Liver (tissue), 9 donors: ENCODE data around the gene NTPCR. TPM values are rescaled to one million over a fixed set of nuclear protein-coding genes. Genes with fewer than 3 reads are reported as not detected.

ENCODE experiments used
- DNase-seq: peaks from one replicate; pipeline ENCODE4 v3.0.0-alpha.2; 2017; ENCODE audit warnings: low spot score
- H3K27ac ChIP-seq, 2 donors: one replicate each; pipeline ENCODE4 v1.7.0; 2013; ENCODE audit warnings: inconsistent platforms in 2 of 2, low read length in 2 of 2, control low read depth in 1 of 2, low read depth in 1 of 2, mild to moderate bottlenecking in 1 of 2
- H3K27me3 ChIP-seq, 4 donors: one replicate each; pipeline versions ENCODE4 v1.6.1 to v1.7.0; 2013; ENCODE audit warnings: low read length in 3 of 4, inconsistent platforms in 1 of 4, mild to moderate bottlenecking in 1 of 4, moderate library complexity in 1 of 4; ENCODE audit not compliant: control insufficient read depth in 4 of 4, insufficient read depth in 4 of 4
- H3K36me3 ChIP-seq, 4 donors: one replicate each; pipeline versions ENCODE4 v1.6.1 to v1.7.0; 2013; ENCODE audit warnings: low read length in 3 of 4, mild to moderate bottlenecking in 3 of 4, low read depth in 1 of 4, moderate library complexity in 1 of 4; ENCODE audit not compliant: control insufficient read depth in 4 of 4, insufficient read depth in 3 of 4
- H3K4me1 ChIP-seq, 4 donors: one replicate each; pipeline versions ENCODE4 v1.6.1 to v1.7.0; 2013; ENCODE audit warnings: low read length in 3 of 4, mild to moderate bottlenecking in 3 of 4, moderate library complexity in 1 of 4; ENCODE audit not compliant: control insufficient read depth in 4 of 4, insufficient read depth in 4 of 4
- H3K4me3 ChIP-seq, 3 donors: one replicate each; pipeline versions ENCODE4 v1.6.1 to v1.7.0; 2013; ENCODE audit warnings: low read length in 3 of 3, control low read depth in 1 of 3, low read depth in 1 of 3, mild to moderate bottlenecking in 1 of 3
- H3K9ac ChIP-seq, 2 donors: one replicate each; pipeline ENCODE4 v1.7.0; 2013; ENCODE audit warnings: low read length in 2 of 2, mild to moderate bottlenecking in 2 of 2, moderate library complexity in 2 of 2, control low read depth in 1 of 2, low read depth in 1 of 2
- H3K9me3 ChIP-seq, 4 donors: one replicate each; pipeline versions ENCODE4 v1.6.1 to v1.7.0; 2013; ENCODE audit warnings: low read length in 3 of 4; ENCODE audit not compliant: control insufficient read depth in 4 of 4
- EGR1 ChIP-seq, 2 donors: IDR thresholded peaks; 2 replicates each; pipeline ENCODE4 v1.6.1; 2016 to 2018; ENCODE audit warnings: antibody characterized with exemption in 2 of 2, low read depth in 2 of 2
- FOXA1 ChIP-seq: IDR thresholded peaks from 2 replicates; pipeline ENCODE4 v1.6.1; 2016; ENCODE audit warnings: antibody characterized with exemption
- FOXA2 ChIP-seq: IDR thresholded peaks from 2 replicates; pipeline ENCODE4 v1.6.1; 2016; ENCODE audit warnings: antibody characterized with exemption
- GABPA ChIP-seq, 2 donors: IDR thresholded peaks in 1 of 2; conservative IDR thresholded peaks in 1 of 2; 2 replicates each; pipeline ENCODE4 v1.6.1; 2016; ENCODE audit warnings: antibody characterized with exemption in 2 of 2, mild to moderate bottlenecking in 1 of 2, moderate library complexity in 1 of 2
- HNF4A ChIP-seq, 2 donors: conservative IDR thresholded peaks; 2 replicates each; pipeline ENCODE4 v1.6.1; 2016; ENCODE audit warnings: antibody characterized with exemption in 2 of 2, mild to moderate bottlenecking in 2 of 2
- JUND ChIP-seq, 2 donors: IDR thresholded peaks; 2 replicates each; pipeline ENCODE4 v1.6.1; 2016; ENCODE audit warnings: antibody characterized with exemption in 2 of 2
- RAD21 ChIP-seq, 2 donors: IDR thresholded peaks; 2 replicates each; pipeline ENCODE4 v1.6.1; 2016; ENCODE audit warnings: antibody characterized with exemption in 2 of 2, mild to moderate bottlenecking in 2 of 2
- RXRA ChIP-seq, 2 donors: IDR thresholded peaks; 2 replicates each; pipeline ENCODE4 v1.6.1; 2017 to 2018; ENCODE audit warnings: antibody characterized with exemption in 2 of 2, mild to moderate bottlenecking in 1 of 2
- YY1 ChIP-seq: IDR thresholded peaks from 2 replicates; pipeline ENCODE4 v1.6.1; 2016; ENCODE audit warnings: antibody characterized with exemption, mild to moderate bottlenecking
- ZBTB33 ChIP-seq: IDR thresholded peaks from 2 replicates; pipeline ENCODE4 v1.6.1; 2016; ENCODE audit warnings: antibody characterized with exemption
- WGBS: extraction: QIAGEN DNeasy Blood & Tissue Kit; methylation state at CpG from one replicate; pipeline ENCODE4 v1.1.7; 2013; 5-methylcytosine and 5-hydroxymethylcytosine counted together
- polyA plus RNA-seq, 2 donors: library from polyadenylated mRNA; stranded (reverse) in 1 of 2; unstranded in 1 of 2; fragments of 200-250 nt in 1 of 2; fragments of >200 nt in 1 of 2; fragmentation: Nextera tagmentation in 1 of 2; extraction: Ambion mirVana in 1 of 2; gene quantifications; one replicate each; pipeline versions ENCODE4 v1.2.1 to v1.2.3, GENCODE V29; 2013 to 2015
- total RNA-seq, 2 donors: library from RNA; depleted of rRNA; stranded (reverse); fragments of >200 nt; gene quantifications; one replicate each; pipeline ENCODE4 v1.2.3, GENCODE V29; 2014
- TF ChIP-seq, protein P1 (sequence below): fragments of 150-350 bp; IDR thresholded peaks from 2 replicates; pipeline ENCODE4 v1.5.1; 2017; ENCODE audit warnings: improper control_type of control experiment, low read depth, low read length; ENCODE audit not compliant: missing input control
- TF ChIP-seq, protein P2 (sequence below): IDR thresholded peaks from 2 replicates; pipeline ENCODE4 v1.6.1; 2016; ENCODE audit warnings: antibody characterized with exemption
- TF ChIP-seq, protein P3 (sequence below): IDR thresholded peaks from 2 replicates; pipeline ENCODE4 v1.6.1; 2016; ENCODE audit warnings: antibody characterized with exemption, mild to moderate bottlenecking
- donor health status: healthy.
- donor health status: healthy.
- donor health status: healthy.
- donor health status: healthy.
- donor health status: healthy.

The NTPCR gene
- total and polyA plus RNA-seq, 4 donors: 7.2 to 37.2 (median 19.2) TPM

DNA sequence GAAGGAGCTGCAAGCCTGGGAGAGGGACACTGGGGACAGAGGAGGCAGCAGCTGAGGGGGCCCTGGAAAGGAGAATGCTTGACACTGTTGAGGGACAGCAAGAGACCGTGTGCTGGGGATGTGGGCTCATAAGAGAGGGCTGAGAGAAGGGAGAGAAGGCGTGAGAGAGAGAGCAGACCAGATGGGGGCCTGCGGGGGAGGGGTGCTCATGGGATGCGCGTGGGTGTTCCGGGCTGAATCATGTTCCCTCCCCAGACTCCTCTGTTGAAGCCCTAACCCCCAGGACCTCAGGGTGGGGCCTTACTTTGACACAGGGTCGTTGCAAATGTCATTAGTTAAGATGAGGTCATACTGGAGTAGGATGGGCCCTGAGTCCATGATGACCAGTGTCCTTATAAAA is 40.8 kb downstream of the NTPCR start (continued):
- TF ChIP-seq, protein P1, sequence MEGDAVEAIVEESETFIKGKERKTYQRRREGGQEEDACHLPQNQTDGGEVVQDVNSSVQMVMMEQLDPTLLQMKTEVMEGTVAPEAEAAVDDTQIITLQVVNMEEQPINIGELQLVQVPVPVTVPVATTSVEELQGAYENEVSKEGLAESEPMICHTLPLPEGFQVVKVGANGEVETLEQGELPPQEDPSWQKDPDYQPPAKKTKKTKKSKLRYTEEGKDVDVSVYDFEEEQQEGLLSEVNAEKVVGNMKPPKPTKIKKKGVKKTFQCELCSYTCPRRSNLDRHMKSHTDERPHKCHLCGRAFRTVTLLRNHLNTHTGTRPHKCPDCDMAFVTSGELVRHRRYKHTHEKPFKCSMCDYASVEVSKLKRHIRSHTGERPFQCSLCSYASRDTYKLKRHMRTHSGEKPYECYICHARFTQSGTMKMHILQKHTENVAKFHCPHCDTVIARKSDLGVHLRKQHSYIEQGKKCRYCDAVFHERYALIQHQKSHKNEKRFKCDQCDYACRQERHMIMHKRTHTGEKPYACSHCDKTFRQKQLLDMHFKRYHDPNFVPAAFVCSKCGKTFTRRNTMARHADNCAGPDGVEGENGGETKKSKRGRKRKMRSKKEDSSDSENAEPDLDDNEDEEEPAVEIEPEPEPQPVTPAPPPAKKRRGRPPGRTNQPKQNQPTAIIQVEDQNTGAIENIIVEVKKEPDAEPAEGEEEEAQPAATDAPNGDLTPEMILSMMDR: no peak
- TF ChIP-seq JUND (IDR thresholded peaks at IDR 0.05) (no peak), FOXA1 (no peak), EGR1 (IDR thresholded peaks at IDR 0.05; ENCODE audit: low read depth in 2 of 2) (no peak), ZBTB33 (no peak), FOXA2 (no peak)
- TF ChIP-seq, protein P2, sequence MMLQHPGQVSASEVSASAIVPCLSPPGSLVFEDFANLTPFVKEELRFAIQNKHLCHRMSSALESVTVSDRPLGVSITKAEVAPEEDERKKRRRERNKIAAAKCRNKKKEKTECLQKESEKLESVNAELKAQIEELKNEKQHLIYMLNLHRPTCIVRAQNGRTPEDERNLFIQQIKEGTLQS: no peak

DNA sequence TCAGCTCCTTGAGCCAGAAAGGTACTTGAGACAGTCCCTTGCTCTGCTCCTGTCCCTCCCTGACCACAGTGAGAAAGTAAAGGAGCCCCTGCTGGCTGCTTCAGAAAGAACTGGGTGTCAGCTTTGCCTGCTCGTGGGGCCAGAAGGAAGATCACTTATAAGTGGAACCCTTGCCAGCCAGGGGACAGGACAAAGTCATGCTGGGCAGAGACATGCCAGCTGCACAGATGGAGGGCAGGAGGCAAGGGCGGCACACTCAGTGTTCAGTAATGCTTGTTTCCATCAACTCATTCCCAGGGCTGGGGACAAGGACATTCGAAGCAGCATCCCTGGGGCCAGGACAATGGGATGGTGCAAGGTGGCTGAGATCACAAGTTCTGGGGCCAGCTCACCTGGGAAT is 41.8 kb downstream of the NTPCR start:
- H3K27me3 ChIP-seq: no peaks in the 10 kb centered on the region
- H3K4me1 ChIP-seq: no peaks in the 10 kb centered on the region
- no peaks in the 10 kb centered on the region for H3K36me3 ChIP-seq
- 85% methylated on average over 3 of the region's 3 CpGs for WGBS
- H3K4me3 ChIP-seq: no peak overlapping the region
- no peak overlapping the region for H3K9ac ChIP-seq
- DNase-seq: no peak
- H3K27ac ChIP-seq: no peak overlapping the region
- H3K9me3 ChIP-seq: peaks cover 0 to 3% (median under 1%) of the 10 kb centered on the region in 4 donors
- TF ChIP-seq RAD21 (IDR thresholded peaks at IDR 0.05) (no peak), YY1 (no peak), RXRA (IDR thresholded peaks at IDR 0.05) (no peak), HNF4A (conservative IDR thresholded peaks at IDR 0.05) (no peak), ZBTB33 (no peak), GABPA (IDR thresholded peaks at IDR 0.05 in 1 of 2, conservative IDR thresholded peaks at IDR 0.05 in 1 of 2) (no peak)
- TF ChIP-seq, protein P3, sequence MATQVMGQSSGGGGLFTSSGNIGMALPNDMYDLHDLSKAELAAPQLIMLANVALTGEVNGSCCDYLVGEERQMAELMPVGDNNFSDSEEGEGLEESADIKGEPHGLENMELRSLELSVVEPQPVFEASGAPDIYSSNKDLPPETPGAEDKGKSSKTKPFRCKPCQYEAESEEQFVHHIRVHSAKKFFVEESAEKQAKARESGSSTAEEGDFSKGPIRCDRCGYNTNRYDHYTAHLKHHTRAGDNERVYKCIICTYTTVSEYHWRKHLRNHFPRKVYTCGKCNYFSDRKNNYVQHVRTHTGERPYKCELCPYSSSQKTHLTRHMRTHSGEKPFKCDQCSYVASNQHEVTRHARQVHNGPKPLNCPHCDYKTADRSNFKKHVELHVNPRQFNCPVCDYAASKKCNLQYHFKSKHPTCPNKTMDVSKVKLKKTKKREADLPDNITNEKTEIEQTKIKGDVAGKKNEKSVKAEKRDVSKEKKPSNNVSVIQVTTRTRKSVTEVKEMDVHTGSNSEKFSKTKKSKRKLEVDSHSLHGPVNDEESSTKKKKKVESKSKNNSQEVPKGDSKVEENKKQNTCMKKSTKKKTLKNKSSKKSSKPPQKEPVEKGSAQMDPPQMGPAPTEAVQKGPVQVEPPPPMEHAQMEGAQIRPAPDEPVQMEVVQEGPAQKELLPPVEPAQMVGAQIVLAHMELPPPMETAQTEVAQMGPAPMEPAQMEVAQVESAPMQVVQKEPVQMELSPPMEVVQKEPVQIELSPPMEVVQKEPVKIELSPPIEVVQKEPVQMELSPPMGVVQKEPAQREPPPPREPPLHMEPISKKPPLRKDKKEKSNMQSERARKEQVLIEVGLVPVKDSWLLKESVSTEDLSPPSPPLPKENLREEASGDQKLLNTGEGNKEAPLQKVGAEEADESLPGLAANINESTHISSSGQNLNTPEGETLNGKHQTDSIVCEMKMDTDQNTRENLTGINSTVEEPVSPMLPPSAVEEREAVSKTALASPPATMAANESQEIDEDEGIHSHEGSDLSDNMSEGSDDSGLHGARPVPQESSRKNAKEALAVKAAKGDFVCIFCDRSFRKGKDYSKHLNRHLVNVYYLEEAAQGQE: no peak
